SJSA1 (cell line): ENCODE measurements around the gene PDZD2. TPM values are rescaled to one million over a fixed set of nuclear protein-coding genes. Genes with fewer than 3 reads are reported as not detected.

Experiments
- DNase-seq, 2 experiments: peaks; one replicate each; pipeline ENCODE4 v3.0.0-alpha.2; 2015 to 2020; ENCODE audit warnings: low spot score in 2 of 2, low read depth in 1 of 2
- H3K27ac ChIP-seq: fragments of 250-450 bp; sonication (Bioruptor Pico); 2 replicates; pipeline ENCODE4 v1.5.1; 2020; ENCODE audit warnings: mild to moderate bottlenecking, moderate library complexity
- H3K27me3 ChIP-seq: fragments of 250-450 bp; sonication (Bioruptor Pico); replicated peaks from 2 replicates; pipeline ENCODE4 v1.5.1; 2020; ENCODE audit warnings: mild to moderate bottlenecking, moderate library complexity
- H3K36me3 ChIP-seq: fragments of 250-450 bp; sonication (Bioruptor Pico); 2 replicates; pipeline ENCODE4 v1.5.1; 2020; ENCODE audit warnings: mild to moderate bottlenecking
- H3K4me1 ChIP-seq: fragments of 250-450 bp; sonication (Bioruptor Pico); replicated peaks from 2 replicates; pipeline ENCODE4 v1.6.1; 2021; ENCODE audit warnings: mild to moderate bottlenecking
- H3K4me3 ChIP-seq: fragments of 250-450 bp; sonication (Bioruptor Pico); 2 replicates; pipeline ENCODE4 v1.5.1; 2020; ENCODE audit warnings: mild to moderate bottlenecking
- H3K9me3 ChIP-seq: fragments of 250-450 bp; sonication (Bioruptor Pico); replicated peaks from 2 replicates; pipeline ENCODE4 v1.5.1; 2020; ENCODE audit warnings: mild to moderate bottlenecking
- total RNA-seq: library from RNA; depleted of rRNA; stranded (reverse); fragments of >200 nt; shearing (Covaris generic); gene quantifications from 2 replicates; pipeline ENCODE4 v1.2.3, GENCODE V29; 2014

The PDZD2 gene
- total RNA-seq, 1 experiment from 2014 or later, result 0.16 TPM

GRCh38 chr5:31620026-31620425 lies 18.9 kb upstream of the PDZD2 start:
- DNase-seq, result no peak

DNA sequence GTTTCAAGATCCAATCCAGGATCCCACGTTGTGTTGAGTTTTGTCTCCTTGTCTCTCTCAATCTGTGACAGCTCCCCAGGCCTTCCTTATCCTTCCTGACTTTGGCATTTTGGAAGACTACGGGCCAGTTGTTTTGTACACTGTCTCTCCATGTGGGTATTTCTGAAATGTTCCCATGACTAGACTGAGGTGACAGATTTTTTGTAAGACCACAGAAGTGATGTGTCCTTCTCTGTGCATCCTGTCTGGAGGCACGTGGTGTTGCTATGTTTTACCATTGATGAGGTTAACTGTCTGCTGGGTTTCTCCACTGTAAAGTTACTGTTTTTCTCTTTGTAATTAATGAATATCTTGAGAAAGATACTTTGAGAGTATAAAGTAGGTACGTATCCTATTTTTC lies 15.7 kb upstream of the PDZD2 start:
- Histone ChIP-seq H3K27ac (no peak overlapping the region), H3K36me3 (no peaks in the 10 kb centered on the region), H3K4me3 (no peak overlapping the region), H3K4me1 (no peaks in the 10 kb centered on the region), H3K27me3 (no peaks in the 10 kb centered on the region), H3K9me3 (no peaks in the 10 kb centered on the region)
- DNase-seq, result no peak

More at GRCh38 chr5:31620026-31620425, 18.9 kb upstream of the PDZD2 start:
- no peaks in the 10 kb centered on the region for H3K4me1 ChIP-seq
- H3K36me3 ChIP-seq, result no peaks in the 10 kb centered on the region
- H3K4me3 ChIP-seq, result no peak overlapping the region
- H3K27me3 ChIP-seq, result no peaks in the 10 kb centered on the region
- no peak overlapping the region for H3K27ac ChIP-seq
- no peaks in the 10 kb centered on the region for H3K9me3 ChIP-seq

DNA sequence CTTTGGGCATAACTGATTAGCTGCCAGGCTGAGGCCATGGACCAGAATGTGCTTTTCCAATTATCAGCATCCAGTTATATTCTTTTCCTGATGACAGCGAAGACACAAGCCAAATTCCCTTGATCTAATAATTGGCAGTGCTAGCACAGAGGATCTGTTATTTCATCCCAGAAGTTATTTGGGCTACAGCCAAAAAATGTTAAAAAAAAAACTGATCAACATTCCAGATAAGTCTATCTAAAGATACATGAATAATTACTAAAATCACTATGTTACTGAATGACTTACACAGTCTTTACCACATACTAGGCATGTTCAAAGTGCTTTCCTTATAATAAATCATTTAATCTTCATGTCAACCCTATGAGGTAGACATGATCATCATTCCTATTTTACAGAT lies 13.5 kb upstream of the PDZD2 start:
- Histone ChIP-seq H3K36me3 (no peaks in the 10 kb centered on the region), H3K27ac (no peak overlapping the region), H3K27me3 (no peaks in the 10 kb centered on the region), H3K4me3 (no peak overlapping the region), H3K9me3 (no peaks in the 10 kb centered on the region), H3K4me1 (no peaks in the 10 kb centered on the region)
- no peak for DNase-seq

GRCh38 chr5:31626156-31626555 lies 12.8 kb upstream of the PDZD2 start:
- Histone ChIP-seq H3K27ac (no peak overlapping the region), H3K4me1 (no peaks in the 10 kb centered on the region), H3K27me3 (no peaks in the 10 kb centered on the region), H3K9me3 (no peaks in the 10 kb centered on the region), H3K36me3 (no peaks in the 10 kb centered on the region), H3K4me3 (no peak overlapping the region)
- no peak for DNase-seq

DNA sequence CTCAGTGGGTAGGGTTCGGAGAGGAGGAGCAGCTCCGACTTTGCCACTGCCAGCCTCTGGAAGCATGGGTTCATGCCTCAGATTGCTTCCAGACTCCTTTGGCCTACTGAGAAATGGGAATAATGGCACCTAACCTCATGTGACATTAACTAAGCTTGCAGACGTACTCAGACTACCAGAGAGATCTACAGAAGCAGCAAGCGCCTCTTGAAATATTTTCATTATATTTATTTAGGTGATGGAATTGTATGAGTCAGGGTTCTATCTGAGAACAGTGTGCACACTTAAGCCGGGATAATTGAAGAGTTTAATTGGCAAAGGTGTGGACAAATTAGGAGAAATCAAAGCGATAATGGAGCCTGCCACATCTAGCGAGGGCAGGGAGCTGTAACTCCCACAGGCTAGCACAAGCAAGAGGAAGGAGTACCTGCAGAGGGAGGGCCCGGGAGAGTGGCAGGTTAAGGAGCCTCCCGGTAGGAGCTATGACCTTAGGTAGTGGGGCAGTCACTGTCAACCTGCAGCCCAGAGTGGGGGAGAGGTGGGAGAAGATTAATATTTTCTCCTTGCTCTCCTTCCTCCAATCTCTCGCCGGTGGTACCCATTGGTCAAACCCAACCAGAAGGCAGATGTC lies 12.2 kb upstream of the PDZD2 start:
- no peak for DNase-seq
- H3K4me3 ChIP-seq, result no peak overlapping the region

GRCh38 chr5:31630931-31631330 lies 8.0 kb upstream of the PDZD2 start:
- DNase-seq, result no peak
- Histone ChIP-seq H3K9me3 (no peaks in the 10 kb centered on the region), H3K36me3 (no peaks in the 10 kb centered on the region), H3K4me3 (no peak overlapping the region), H3K4me1 (no peaks in the 10 kb centered on the region), H3K27me3 (no peaks in the 10 kb centered on the region), H3K27ac (no peak overlapping the region)

More for the DNA sequence above, 12.2 kb upstream of the PDZD2 start:
- Histone ChIP-seq H3K27ac (no peak overlapping the region), H3K4me1 (no peaks in the 10 kb centered on the region), H3K27me3 (no peaks in the 10 kb centered on the region), H3K9me3 (no peaks in the 10 kb centered on the region), H3K36me3 (no peaks in the 10 kb centered on the region)

- Histone ChIP-seq H3K9me3 (no peaks in the 10 kb centered on the region), H3K4me1 (no peaks in the 10 kb centered on the region), H3K4me3 (no peak overlapping the region), H3K27ac (no peak overlapping the region), H3K36me3 (no peaks in the 10 kb centered on the region), H3K27me3 (no peaks in the 10 kb centered on the region)
- no peak for DNase-seq
Observed at GRCh38 chr5:31632460-31632859, 6.5 kb upstream of the PDZD2 start.

DNA sequence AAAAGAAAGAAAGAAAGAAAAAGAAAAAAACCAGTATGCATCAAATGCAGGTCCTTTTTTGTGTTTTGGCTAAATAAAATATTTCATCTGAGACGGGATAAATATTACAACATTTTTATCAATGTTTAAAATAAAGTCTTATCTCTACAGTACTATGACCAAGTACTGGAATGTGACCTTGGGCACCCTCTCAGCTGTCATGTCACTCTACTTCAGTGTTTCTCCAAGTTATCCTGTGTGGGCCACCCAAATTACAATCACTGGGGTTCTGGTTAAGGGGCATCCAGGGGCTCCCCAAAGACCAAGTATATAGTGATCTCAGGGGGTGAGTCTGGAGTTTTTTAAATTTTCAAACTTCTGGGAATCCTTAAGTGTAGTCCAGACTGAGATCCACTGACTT lies 3.5 kb upstream of the PDZD2 start:
- no peaks in the 10 kb centered on the region for H3K9me3 ChIP-seq
- H3K36me3 ChIP-seq, result no peaks in the 10 kb centered on the region
- no peaks in the 10 kb centered on the region for H3K27me3 ChIP-seq
- 0 out of 2 replicates have a peak, but pooled peaks cover 3% of the 10 kb centered on the region for H3K4me1 ChIP-seq
- no peak overlapping the region for H3K4me3 ChIP-seq
- no peak for DNase-seq
- H3K27ac ChIP-seq, result no peak overlapping the region

- Histone ChIP-seq H3K9me3 (no peaks in the 10 kb centered on the region), H3K27ac (no peak overlapping the region), H3K27me3 (no peaks in the 10 kb centered on the region), H3K36me3 (no peaks in the 10 kb centered on the region), H3K4me3 (no peak overlapping the region), H3K4me1 (0 out of 2 replicates have a peak, but pooled peaks cover 3% of the 10 kb centered on the region)
- no peak for DNase-seq
Observed at GRCh38 chr5:31637851-31638250, 1.1 kb upstream of the PDZD2 start.

DNA sequence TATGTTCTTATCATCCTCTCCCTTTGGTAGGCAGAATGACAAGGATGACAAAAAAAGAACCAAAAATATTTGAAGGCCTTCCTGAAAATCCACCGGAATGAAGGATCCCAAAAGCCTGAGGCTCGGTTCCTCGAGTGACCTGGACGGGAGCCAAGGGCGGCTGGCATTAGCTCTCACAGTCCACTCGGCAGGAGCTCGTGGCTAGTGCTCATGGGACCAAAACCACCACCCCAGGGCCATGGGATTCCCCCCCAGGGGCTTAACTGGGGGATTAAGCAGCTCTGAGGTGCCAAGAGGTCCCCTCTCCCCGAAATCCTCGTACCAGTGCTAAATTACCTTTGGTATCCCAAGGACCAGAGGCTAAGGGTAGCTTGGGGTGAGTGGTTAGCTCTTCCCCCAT lies 586 bp upstream of the PDZD2 start:
- no peaks in the 10 kb centered on the region for H3K36me3 ChIP-seq
- peak overlapping the region; percentile 38 for H3K4me3 ChIP-seq
- no peak for DNase-seq
- H3K9me3 ChIP-seq, result no peaks in the 10 kb centered on the region
- no peak overlapping the region for H3K27ac ChIP-seq
- no peaks in the 10 kb centered on the region for H3K27me3 ChIP-seq
- H3K4me1 ChIP-seq, result 0 out of 2 replicates have a peak, but pooled peaks cover 3% of the 10 kb centered on the region

DNA sequence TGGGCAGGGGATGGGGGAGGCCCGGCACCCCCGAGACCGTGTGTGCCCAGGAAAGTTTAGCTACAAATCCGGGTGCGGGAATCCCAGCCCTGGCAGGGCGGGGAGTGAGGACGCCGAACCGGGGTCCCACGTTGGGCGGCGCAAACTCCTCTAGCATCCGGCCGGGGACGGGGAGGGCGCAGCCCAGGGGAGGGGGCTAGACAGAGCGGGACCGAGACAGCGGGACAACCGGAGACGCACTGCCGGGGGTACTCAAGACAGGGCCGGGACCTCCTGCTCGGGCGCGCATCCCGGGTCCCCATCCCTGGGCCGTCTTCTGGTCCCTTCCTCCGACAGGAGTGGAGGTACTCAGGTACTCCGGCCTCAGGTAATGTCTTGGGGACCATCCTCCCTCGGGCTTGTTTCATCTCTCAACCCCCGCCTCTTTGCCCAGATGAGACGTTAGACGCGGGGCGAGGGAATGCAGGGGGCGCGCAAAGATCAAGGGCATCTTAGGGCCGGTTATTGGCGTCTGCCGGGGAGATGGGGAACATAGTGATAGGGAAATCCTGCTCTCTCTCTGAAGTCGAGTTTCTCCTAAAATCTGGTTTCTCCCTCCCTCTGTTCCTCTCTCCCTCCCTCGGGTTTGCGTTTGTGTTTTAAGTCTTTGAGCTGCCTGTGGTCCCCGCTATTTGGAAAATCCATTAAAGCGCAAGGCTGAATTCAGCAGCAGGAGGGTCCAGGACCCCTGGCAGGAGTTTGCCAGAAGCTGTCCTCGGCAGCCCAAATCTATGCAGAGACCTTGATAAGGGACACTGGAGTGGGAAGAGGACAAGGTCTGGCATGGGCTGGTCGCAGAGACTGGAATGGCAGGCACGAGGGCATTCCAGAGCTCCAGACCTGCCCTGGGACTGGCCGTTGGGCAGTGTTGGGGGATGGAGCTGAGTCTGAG lies 815 bp downstream of the PDZD2 start:
- Histone ChIP-seq H3K27me3 (no peaks in the 10 kb centered on the region), H3K27ac (no peak overlapping the region), H3K4me1 (0 out of 2 replicates have a peak, but pooled peaks cover 3% of the 10 kb centered on the region), H3K36me3 (no peaks in the 10 kb centered on the region), H3K4me3 (peak overlapping the region; percentile 38), H3K9me3 (no peaks in the 10 kb centered on the region)
- DNase-seq, result no peak

GRCh38 chr5:31640573-31640972 lies 1.6 kb downstream of the PDZD2 start:
- H3K4me1 ChIP-seq, result 0 out of 2 replicates have a peak, but pooled peaks cover 3% of the 10 kb centered on the region
- no peaks in the 10 kb centered on the region for H3K27me3 ChIP-seq
- DNase-seq, result no peak
- H3K27ac ChIP-seq, result no peak overlapping the region
- no peaks in the 10 kb centered on the region for H3K36me3 ChIP-seq
- H3K9me3 ChIP-seq, result no peaks in the 10 kb centered on the region
- H3K4me3 ChIP-seq, result no peak overlapping the region

- H3K27me3 ChIP-seq, result no peaks in the 10 kb centered on the region
Observed at GRCh38 chr5:31641059-31641458, 2.1 kb downstream of the PDZD2 start.

DNA sequence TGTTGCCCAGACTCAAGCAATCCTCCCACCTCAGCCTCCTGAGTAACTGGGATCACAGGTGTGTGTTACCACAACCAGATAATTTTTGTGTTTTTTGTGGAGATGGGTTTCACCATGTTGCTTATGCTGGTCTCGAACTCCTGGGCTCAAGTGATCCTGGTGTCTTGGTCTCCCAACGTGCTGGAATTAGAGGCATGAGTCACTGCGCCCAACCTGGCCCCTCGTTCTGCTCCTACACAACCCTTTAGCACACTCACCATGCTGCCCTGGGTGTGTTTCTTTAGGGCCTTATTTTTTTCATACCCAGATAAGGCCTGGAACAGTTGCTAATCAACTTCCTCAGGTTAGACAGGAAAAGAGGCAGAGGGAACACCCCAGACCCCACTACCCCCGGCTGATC lies 2.6 kb downstream of the PDZD2 start:
- Histone ChIP-seq H3K4me1 (0 out of 2 replicates have a peak, but pooled peaks cover 3% of the 10 kb centered on the region), H3K27ac (no peak overlapping the region), H3K27me3 (no peaks in the 10 kb centered on the region), H3K4me3 (no peak overlapping the region), H3K36me3 (no peaks in the 10 kb centered on the region), H3K9me3 (no peaks in the 10 kb centered on the region)
- DNase-seq, result no peak

More at GRCh38 chr5:31641059-31641458, 2.1 kb downstream of the PDZD2 start:
- H3K4me3 ChIP-seq, result no peak overlapping the region
- no peaks in the 10 kb centered on the region for H3K9me3 ChIP-seq
- DNase-seq, result no peak
- H3K27ac ChIP-seq, result no peak overlapping the region
- H3K36me3 ChIP-seq, result no peaks in the 10 kb centered on the region
- H3K4me1 ChIP-seq, result 0 out of 2 replicates have a peak, but pooled peaks cover 3% of the 10 kb centered on the region
